ENCODE results near the gene TMUB1.

The TMUB1 gene

DNA sequence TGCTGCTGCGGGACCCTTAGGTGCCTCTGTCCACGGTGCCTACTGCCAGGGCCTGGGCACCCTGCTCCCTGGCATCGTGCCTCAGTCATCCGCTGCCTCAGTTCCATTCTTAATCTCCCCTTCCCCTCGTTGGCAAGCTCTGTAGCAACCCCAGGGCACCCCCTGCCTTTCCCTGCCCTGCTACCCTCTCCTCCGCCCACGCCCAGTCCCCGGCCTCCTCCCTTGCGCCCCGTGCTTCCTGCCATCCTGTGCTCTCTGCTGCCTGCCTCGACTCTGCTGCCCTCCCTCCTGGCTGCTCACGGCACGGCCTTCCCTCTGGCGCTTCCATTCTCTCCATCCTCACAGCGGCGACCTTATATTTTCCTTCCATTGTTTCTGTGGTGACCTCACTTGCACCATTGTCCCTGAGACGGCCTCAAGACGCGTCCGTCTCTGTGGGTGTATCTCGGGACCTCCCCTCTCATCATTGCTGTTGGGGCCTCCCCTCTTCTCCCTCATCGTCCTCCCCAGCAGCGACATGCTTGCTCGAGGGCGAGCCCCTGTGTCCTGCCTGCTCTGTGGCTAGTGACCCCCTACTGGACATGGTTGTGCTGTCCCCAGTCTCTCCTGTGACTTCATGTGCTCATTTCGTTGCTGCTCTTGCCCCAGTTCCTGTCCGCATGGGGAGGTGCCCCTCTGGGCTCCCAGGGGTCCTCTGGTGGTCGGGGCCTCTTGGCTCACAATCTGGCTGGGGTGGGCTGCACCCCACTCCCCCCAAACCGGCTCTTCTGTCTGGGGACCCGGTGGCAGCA, 38.3 kb upstream of the TMUB1 start:
- no peak for DNase-seq (ENCODE audit: low read depth, low spot score)

DNA sequence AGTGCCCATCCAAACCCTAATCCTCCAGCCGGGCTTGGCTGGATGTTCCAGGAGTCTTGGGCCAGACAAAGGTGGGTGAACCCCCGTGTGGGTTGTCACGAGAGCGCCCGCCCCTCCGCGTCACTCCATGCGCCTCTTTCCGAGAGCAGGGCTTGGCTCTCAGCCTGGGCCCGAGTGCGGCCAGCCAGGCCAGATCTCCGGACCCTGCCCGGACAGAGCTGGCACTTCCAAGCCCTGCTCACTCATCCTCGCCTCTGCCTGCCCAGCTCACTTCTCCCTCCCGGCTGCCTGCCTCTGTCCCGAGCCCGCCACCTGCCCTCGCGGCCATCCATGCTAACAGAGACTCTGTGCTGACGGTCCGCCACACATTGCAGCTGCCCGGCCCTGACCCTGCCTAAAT, 37.6 kb upstream of the TMUB1 start:
- no peak for DNase-seq (ENCODE audit: low read depth, low spot score)

DNA sequence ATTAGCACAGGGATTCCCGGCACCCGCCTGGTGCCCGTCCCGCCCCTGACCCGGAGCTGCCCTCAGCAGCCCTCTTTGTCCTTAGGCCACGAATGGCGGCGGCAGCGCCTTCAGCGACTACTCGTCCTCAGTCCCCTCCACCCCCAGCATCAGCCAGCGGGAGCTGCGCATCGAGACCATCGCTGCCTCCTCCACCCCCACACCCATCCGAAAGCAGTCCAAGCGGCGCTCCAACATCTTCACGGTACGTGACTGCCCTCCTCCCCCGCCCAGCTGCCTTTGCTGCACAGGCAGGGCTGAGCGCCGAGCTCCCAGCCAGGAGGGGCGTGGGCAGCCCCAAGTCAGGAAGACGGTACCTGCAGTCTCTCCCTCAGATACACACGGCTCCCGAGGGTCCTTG, 36.6 kb upstream of the TMUB1 start:
- DNase-seq (ENCODE audit: low read depth, low spot score): no peak

DNA sequence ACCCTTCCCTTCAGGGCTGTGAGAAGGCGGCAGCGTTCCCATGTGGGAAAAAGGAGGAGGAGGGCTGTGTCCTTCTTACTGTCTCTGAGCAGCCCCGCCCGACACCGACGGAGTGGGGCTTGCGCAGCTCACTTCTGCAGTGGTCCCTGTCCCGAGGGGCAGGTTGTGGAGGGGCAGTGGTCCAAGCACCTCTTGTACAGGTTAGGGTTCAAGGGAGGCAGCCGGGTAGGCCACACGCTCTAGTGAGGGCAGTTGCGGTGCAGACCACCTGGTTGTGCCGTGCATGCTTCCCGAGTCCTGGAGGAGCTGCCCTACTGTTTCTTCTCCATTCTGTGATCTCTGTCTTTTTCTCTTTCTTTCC, 35.7 kb upstream of the TMUB1 start:
- DNase-seq (ENCODE audit: low read depth, low spot score): no peak

DNA sequence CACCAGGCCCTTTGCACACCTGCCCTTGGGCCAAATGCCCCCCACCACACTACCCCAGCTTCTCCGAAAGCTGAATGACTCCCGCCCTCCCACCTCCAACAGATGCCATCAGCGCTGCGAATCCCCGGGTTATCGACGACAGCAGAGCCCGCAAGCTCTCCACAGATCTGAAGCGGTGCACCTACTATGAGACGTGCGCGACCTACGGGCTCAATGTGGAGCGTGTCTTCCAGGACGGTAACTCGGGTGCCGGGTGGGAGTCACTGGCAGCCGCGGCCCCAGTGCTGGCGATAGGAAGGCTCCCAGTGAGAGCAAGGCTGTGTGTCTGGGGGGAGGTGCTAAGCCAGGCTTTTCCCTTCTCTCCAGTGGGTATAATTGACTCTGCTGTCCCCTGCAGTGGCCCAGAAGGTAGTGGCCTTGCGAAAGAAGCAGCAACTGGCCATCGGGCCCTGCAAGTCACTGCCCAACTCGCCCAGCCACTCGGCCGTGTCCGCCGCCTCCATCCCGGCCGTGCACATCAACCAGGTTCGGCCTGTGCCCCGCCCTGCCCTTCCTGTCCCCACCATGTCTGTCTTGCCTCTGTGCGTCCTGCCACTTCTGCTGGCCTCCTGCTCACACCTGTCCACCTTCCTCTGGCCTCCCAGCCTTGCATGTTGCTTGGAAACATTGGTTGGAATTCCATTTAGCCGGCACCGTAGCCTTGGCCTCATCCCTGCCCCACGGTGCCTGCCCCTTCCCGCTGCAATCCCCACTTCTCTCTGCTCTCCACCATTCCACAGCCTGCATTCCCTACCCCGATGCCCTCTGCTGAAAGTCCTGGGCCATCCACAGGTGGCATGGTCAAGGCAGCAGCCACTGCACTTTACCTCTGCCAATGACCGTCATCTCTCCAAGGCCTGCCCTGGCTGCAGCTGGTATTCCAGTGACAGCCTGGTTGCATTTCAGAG, 35.1 kb upstream of the TMUB1 start:
- no peak for DNase-seq (ENCODE audit: low read depth, low spot score)

DNA sequence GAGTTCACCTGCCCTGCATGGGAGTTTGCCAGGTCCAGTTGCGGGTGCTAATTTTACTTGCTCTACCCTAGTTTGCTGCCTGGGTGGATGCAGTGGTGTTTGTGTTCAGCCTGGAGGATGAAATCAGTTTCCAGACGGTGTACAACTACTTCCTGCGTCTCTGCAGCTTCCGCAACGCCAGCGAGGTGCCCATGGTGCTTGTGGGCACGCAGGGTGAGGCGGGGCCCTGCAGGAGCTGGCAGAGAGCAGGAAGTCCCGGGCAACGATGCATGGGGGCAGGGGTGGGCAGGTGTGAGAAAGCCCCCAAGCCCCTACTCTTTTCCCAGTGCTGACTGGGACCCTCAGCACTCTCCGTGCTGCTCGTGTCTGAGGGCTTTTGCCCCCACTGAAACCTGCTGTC, 34.3 kb upstream of the TMUB1 start:
- DNase-seq (ENCODE audit: low read depth, low spot score): no peak

DNA sequence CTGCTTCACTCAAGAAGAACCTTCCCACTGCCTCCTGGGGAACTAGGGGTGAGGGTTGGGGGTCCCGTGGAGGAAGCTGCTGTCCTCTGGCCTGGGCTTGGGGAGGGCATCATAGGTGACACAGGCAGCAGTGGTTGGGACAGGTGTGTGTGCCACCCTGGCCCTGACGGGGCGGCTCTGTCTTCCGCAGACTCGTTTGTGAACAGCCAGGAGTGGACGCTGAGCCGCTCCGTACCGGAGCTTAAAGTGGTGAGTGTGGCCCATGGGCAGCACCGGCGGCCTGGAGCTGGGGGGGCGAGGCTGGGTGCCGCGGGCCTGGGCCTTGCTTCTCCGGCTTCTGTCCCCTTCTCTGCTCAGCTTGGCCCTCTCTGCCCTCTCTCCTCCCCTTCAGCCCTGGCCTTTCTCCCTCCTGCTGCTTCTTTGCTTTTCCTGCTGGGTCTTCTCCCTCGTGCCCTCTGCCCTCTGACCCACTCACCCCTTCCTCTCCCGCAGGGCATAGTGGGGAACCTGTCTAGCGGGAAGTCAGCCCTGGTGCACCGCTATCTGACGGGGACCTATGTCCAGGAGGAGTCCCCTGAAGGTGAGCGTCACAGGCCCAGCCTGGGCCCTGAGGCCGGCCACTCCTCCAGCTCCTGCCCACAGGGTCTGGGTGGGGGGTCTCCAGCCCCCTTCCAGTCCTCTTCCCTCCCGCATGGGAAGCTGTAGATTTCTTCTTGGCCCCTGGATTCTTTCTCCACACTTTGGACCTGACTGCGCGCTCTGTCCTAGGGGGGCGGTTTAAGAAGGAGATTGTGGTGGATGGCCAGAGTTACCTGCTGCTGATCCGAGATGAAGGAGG, 33.5 kb upstream of the TMUB1 start:
- DNase-seq (ENCODE audit: low read depth, low spot score): no peak

DNA sequence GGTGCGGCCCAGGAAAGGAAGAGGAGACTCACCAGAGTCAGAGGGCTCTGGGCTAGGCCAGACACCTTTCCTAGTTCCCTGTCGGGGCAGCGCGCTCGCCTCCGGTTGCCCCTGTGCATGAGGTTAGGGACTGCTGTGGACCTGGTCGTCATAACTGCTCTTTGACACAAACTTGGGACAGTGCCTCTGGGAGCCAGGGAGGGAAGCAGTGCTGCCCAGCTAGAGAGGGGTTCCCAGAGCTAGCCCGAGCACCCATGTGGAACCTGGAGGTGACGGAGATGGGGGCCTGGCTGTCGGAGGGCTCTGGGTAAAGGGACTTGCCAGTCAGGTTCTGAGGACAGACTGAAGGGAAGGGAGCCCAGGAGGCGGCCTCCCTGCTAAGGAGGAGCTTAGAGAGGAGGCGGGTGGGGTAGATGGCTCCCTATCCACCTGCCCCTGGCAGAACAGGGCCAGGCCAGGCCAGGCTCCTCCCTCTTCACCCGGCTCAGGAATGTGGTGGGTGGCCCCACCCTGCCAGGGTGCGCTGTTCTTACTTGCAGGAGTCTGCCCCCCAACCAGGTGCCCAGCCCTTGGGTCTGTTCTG, 32.6 kb upstream of the TMUB1 start:
- no peak for DNase-seq (ENCODE audit: low read depth, low spot score)

DNA sequence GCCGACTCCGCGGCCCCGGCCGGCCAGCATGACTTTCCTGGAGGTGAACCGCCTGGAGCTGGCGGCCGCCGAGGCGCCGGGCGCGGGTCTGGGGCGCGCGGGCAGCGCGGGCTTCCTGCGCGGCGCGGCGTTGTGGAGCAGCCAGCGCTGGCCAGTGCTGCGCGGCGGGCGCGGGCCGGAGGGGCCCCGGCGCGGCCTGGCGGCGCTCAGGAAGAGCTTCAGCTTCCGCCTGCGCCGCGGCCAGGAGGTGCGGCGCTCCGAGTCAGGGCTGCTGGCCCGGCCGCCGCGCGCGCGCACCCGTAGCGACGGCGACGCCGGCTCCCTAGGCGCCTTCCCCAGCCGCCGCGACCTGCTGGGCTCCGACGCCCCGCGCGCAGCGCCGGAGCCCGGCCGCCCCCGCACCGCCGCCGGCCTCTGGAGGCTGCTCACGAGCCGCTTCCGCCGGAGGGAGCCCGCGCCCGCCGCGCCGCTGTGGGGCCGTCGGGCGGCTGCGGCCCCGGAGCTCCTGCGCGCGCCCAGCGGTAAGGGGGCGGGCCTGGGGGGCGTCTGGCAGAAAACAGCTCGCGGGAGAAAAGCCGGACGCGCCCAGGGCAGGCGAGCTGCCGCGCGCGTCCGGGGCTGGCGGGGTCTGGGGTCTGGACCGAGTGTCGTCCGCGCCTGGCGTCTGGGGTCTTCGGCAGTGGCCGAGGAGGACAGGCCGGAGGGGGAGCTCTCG, 32.0 kb upstream of the TMUB1 start:
- DNase-seq (ENCODE audit: low read depth, low spot score): no peak

DNA sequence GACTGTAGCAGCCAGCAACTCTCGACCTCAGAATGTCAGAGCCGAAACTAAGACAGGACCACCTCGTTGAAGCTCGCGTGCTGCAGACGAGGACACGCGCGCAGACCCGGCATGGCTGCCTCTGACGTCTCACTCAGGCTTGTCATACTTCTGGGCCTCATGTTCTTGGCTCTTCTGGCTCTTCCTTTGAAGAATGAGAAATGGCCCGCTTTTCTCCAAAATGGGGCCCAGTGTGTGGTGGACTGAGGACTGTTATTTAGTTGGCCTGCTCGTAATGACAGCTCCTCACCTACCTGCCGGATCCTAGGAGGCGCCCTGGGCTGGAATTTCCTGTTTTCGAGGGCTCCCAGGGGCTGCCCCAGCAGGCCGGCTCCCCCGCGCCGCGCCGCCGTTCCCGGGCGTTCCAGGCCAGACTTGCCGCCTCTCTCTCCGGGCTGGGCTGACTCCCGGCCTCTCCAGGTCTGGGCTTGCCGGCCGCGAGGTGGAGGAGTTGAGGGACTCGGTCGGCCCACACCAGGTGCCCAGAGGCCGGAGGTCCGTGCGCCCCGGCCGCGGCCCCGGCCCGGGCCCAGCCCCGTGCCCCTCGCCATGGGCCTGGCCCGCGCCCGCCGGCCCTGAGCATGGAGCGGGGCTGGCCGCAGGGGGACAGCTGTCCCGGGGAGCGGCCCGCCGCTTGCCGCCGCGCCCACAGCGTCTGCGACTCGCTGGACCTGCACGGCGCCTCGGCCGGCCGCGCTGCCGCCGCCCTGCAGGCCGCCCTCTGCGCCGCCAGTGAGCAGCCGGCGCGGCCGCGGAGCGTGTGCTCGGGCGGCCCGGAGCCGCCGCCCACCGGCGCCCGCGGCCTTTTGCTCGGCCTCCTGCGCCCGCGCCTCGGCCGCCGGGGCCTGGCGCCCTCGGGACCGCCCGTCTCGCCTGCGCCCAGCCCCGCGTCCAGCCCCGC, 31.1 kb upstream of the TMUB1 start:
- no peak for DNase-seq (ENCODE audit: low read depth, low spot score)

DNA sequence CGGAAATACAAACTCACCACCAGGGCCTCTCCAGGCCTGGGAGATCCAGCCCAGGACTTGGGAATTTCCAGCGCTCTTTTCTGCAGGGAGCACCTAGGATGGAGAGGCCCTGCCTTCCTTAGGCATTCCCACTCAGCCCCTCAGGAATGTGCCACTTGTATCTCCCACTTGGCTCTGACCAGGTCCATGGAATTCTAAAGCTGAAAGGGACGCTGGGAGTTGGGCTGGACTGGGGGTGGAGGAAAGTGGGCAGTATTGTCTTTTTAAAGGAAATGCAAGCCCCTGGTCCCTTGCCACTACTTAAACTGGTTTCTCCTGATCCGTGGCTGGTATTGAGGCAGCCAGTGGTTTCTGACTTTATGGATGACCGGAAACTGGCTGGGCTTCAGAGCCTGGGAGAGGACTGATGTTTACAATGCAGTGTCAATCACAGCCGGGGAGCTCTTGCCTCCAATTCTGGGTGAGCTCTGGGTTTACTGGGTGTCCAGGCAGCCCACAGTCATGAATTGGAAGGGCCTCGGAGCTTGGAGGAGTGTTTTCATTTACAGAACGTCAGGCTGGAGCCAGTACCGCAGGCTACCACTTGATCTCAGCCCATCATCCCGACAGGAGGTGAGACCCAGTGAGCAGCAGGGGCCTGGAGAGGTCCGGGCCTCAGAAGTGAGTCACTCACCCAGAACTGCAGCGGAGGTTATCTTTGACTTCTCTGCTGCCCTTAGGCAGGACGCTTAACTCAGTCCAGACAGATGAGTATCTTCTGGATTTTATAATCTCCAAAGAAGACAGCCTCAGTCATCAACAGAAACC, 30.3 kb upstream of the TMUB1 start:
- DNase-seq (ENCODE audit: low read depth, low spot score): peak; percentile 26

DNA sequence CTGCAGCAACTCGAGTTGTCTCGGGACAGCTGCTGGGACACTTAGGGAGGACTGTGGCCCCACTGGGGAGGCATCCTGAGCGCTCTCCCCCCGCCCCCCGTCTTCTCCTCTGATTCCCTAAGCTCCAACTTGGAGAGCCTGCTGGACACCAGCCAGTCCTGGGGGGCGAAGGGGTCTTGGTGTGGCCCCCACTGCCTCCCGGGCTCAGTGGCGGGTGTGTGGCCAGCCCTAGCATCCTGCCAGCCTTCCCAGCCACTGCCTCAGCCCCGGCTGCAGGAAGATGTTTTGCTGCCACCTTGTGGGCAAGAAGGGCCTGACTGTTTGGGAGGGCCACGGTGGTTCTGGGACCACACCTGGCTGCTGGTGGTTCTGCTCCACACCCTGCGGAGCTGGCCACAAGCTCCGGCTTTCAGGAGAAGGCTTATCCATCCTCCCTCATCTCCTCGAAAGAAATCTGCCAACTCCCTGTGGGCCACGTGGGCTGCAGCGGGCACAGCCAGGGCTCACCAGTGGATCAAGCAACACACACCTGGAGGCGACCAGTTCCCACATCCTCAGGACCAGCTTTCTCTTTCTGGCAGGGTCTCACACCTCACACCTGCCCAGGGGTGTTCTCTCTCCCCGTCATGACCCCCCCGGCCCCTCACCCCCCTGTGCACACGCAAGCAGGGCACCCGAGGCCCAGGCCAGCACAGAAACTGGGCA, 27.8 kb upstream of the TMUB1 start:
- DNase-seq (ENCODE audit: low read depth, low spot score): no peak

DNA sequence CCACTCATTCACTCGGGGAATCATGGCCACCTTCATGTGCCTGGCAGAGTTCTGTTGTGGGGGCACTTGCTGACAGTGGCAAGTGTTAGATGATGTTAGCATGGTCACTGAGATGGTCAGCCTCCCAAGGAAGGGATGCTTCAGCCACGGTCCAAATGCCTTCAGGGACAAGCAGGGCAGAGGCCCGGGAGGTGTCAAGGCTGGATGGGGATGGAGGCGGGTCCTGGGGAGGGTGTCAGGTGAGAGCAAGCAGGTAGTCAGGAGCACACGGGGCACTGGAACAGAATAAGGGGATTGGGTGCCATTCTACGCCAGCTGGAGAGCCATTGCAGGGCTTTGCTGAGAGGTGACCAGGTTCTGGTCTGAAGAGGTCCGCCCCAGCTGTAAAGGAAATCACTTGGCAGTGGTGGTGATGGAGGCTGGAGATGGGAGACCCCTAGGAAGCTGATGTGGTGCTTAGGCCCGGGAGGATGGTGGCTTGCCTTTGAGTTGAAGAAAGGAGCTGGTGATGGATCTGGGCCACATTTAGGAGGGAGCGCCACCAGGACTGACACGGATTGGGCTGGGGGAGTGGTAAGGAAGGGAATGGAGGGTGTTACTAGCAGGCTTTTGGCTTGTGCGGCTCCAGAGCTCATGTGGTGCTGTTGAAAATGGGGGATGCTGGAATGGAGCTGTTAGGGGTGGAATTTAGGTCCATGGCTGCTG, 27.1 kb upstream of the TMUB1 start:
- no peak for DNase-seq (ENCODE audit: low read depth, low spot score)

DNA sequence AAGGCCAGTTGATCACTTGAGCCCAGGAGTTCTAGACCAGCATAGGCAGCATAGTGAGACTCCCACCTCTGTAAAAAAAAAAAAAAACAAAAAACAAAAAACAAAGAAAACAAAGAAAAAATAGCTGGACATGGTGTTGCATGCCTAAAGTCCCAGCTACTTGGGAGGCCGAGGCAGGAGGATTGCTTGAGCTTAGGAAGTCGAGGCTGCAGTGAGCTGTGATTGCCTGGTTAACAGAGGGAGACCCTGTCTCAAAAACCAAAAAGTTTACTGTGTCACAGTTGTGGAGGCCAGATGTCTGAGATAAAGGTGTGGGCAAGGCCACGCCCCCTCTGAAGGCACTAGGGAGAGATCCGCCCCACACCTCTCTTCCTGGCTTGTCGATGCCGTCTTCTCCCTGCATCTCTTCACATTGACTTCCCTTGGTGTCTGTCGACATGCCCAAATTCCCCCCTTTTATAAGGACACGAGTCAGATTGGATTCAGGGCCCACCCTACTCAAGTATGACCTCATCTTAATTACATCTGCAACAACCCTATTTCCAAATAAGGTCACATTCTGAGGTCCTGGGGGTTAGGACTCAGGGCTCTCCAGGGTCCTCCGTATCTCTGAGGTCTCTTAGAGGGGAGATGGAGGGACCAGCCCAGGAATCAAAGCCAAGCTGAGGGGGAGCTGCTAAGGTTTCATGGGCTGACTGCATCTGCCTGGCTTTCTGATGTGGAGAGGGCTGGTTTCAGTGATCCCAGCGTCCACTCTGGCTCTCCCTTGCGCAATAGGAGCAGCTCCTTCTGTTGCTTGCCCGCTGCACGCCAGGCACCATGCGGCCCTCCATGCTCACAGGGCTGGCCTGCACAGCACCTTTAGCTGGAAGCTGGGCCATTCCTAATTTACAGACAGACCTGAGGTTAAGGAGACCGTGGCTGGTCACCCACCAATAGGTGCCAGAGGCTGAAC, 26.1 kb upstream of the TMUB1 start:
- no peak for DNase-seq (ENCODE audit: low read depth, low spot score)

DNA sequence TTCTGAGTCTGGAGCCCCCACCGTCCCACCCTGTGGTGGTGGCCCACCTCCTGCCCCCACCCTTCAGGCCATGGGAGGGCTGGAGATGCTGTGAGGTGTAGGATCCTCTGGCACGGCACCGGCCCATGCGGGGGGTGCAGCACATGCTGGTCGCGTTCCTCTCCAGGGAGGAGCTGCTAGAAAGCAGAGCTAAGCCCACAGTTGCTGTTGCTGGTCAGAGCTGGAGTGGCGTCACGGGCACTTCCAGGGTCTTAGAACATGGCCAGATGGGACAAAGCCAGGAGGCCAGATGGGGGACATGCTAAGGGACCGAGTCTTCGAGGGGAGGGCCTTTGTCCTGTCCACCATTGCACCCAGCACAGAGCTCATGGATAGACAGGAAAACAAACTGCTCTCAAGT, 24.6 kb upstream of the TMUB1 start:
- DNase-seq (ENCODE audit: low read depth, low spot score): no peak

DNA sequence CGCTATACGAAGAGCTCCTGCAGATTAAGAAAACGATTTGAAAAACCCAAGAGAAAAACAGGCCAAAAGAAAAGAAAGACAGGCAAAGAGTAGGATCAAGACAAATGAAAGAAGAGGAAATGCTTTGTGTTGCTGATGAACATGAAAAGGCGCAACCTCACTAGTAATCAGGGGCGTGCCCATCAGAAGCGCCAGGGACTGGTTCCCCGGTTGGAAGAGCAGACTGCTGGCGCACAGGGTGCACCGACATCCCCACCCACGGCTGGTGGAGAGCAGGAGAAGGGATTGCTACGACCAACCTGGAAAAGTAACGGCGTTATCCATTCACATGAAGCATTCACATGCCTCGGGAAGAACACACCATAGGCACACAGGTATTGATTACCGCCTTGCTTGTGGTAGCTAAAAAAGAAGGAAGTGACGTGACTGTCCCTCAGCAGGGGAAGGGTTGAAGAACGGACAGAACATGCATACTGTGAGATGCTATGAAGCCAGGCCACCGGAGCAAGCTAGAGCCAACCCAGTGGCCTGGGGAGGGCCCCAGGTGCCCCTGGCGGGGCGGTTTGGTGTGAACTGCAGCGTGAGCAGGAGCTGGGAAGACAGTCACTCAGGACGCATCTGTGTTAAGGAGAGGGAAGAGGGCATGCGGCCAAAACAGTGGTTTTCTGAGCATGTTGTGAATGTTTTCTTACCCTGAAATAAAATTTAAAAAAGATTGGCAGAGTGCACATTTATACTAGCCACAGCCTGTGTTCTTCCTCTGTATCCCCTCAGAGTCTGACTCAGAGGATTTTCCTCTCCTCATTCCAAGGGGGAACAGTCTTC, 21.3 kb upstream of the TMUB1 start:
- DNase-seq (ENCODE audit: low read depth, low spot score): no peak

Measured in smooth muscle cell of the brain vasculature (primary cell).